ENCODE measurements around the gene VEGFD.

DNA sequence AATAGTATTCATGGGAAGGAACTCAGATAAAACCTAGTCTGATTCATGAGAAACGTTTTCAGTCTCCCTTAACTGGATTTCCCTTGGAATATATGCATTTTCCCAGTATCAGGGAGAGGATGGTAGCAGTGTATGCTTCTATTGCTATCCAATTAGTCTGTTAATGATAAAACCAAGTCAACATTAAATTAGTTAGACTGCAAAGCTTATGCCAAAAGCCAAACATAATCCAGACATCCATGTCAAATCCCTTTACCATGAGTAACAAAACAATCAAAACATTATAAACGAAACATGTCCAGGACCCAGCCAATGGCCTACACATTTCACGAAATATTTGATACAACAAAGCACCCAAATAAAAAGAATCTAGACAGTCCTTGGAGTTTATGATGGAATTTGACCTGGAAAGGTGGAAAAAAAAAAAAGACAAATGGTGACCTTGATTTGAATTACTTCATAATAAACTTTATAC is 34.5 kb upstream of the VEGFD start:
- TF ChIP-seq, protein P1, sequence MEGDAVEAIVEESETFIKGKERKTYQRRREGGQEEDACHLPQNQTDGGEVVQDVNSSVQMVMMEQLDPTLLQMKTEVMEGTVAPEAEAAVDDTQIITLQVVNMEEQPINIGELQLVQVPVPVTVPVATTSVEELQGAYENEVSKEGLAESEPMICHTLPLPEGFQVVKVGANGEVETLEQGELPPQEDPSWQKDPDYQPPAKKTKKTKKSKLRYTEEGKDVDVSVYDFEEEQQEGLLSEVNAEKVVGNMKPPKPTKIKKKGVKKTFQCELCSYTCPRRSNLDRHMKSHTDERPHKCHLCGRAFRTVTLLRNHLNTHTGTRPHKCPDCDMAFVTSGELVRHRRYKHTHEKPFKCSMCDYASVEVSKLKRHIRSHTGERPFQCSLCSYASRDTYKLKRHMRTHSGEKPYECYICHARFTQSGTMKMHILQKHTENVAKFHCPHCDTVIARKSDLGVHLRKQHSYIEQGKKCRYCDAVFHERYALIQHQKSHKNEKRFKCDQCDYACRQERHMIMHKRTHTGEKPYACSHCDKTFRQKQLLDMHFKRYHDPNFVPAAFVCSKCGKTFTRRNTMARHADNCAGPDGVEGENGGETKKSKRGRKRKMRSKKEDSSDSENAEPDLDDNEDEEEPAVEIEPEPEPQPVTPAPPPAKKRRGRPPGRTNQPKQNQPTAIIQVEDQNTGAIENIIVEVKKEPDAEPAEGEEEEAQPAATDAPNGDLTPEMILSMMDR (IDR thresholded peaks at IDR 0.05): no peak
- TF ChIP-seq EP300 (IDR thresholded peaks at IDR 0.05): no peak
- no peak for TF ChIP-seq POLR2AphosphoS5 (IDR thresholded peaks at IDR 0.05)
- no peak for TF ChIP-seq POLR2A (IDR thresholded peaks at IDR 0.05)

All from stomach (tissue), 4 donors.